HL-60 (cell line): ENCODE measurements around the gene SLC5A9.

Experiments used
- CTCF ChIP-seq: IDR thresholded peaks from one replicate; pipeline ENCODE4 v1.5.1; 2011; ENCODE audit warnings: low read length, control low read depth, inconsistent platforms; ENCODE audit not compliant: insufficient read depth
- POLR2AphosphoS5 ChIP-seq: IDR thresholded peaks from 2 replicates; pipeline ENCODE4 v1.6.1; 2012; ENCODE audit warnings: low read depth

GRCh38 chr1:48208251-48208650, 14.3 kb upstream of the SLC5A9 start:
- TF ChIP-seq CTCF: no peak
- TF ChIP-seq POLR2AphosphoS5: no peak
